ENCODE results near the gene FAM181B. TPM values are rescaled to one million over a fixed set of nuclear protein-coding genes. Genes with fewer than 3 reads are reported as not detected.

FAM181B gene
- total RNA-seq, 1 experiment from 2014 or later = 0.44 TPM

GRCh38 chr11:82686211-82686610 is 47.5 kb downstream of the FAM181B start:
- H4K91ac ChIP-seq (ENCODE audit: insufficient read length, low read depth, low read length) = no peak overlapping the region
- H3K27me3 ChIP-seq (ENCODE audit: insufficient read depth, low read length) = no peaks in the 10 kb centered on the region
- H2AFZ ChIP-seq (ENCODE audit: low read length) = no peak overlapping the region
- H3K79me1 ChIP-seq (ENCODE audit: insufficient read depth, low read depth, low read length, poor library complexity, severe bottlenecking) = no peaks in the 10 kb centered on the region
- H3K4ac ChIP-seq (ENCODE audit: low read depth, low read length) = no peak overlapping the region
- no peak overlapping the region for H3K18ac ChIP-seq (ENCODE audit: insufficient read length, low read depth, low read length)
- no peak for DNase-seq
- Mint-ChIP-seq H3K27ac (no peak overlapping the region), H3K9me3 (peaks cover 8 to 10% of the 10 kb centered on the region in 2 experiments; a peak in 4 of 5 replicates), H3K27me3 (ENCODE audit: low read depth) (peaks cover 2% of the 10 kb centered on the region; the same call in 1 of the 2 replicates), H3K36me3 (ENCODE audit: insufficient read depth in 1 of 3, low read depth in 3 of 3) (peaks cover 0 to 15% (median 3%) of the 10 kb centered on the region in 3 experiments; a peak in 3 of 7 replicates), H3K4me1 (peaks cover 10% of the 10 kb centered on the region in 2 experiments), H3K4me3 (no peak overlapping the region)
- H2BK20ac ChIP-seq (ENCODE audit: low read depth, low read length, poor library complexity, severe bottlenecking) = no peak overlapping the region
- no peak overlapping the region for H3K4me2 ChIP-seq (ENCODE audit: insufficient read depth, insufficient read length, low read length)
- H2BK12ac ChIP-seq (ENCODE audit: insufficient read length, low read depth, low read length) = no peak overlapping the region
- no peak overlapping the region for H2BK5ac ChIP-seq (ENCODE audit: insufficient read length, low read length)
- no peak overlapping the region for H3K23ac ChIP-seq (ENCODE audit: insufficient read length, low read depth, low read length)
- H3K27ac ChIP-seq (ENCODE audit: insufficient read length, low read depth, low read length) = no peak overlapping the region
- no peaks in the 10 kb centered on the region for H3K4me1 ChIP-seq (ENCODE audit: insufficient read depth, low read length)
- H3K9ac ChIP-seq (ENCODE audit: extremely low read depth, insufficient read length, low read length) = no peak overlapping the region
- H2BK120ac ChIP-seq (ENCODE audit: low read depth, low read length, poor library complexity, severe bottlenecking) = no peak overlapping the region
- no peak overlapping the region for H3K56ac ChIP-seq (ENCODE audit: insufficient read length, low read depth, low read length)
- H4K8ac ChIP-seq (replicated peaks; ENCODE audit: insufficient read length, low read depth, low read length) = no peak overlapping the region
- H3K9me3 ChIP-seq (ENCODE audit: control insufficient read depth, low read depth, low read length) = peaks cover 7% of the 10 kb centered on the region
- H2AK5ac ChIP-seq (ENCODE audit: insufficient read length, low read length) = no peak overlapping the region
- H3K79me2 ChIP-seq (ENCODE audit: insufficient read depth, low read length) = no peaks in the 10 kb centered on the region
- WGBS (ENCODE audit: extremely low coverage, insufficient read length, low lambda C conversion rate) = no CpG with 5 or more reads among the region's 2 CpGs
- no peak overlapping the region for H3T11ph ChIP-seq (ENCODE audit: low read length)
- no peak overlapping the region for H4K5ac ChIP-seq (ENCODE audit: insufficient read length, low read depth, low read length)
- no peak overlapping the region for H3K14ac ChIP-seq (ENCODE audit: insufficient read depth, low read length)
- no peak for TF ChIP-seq CTCF (conservative IDR thresholded peaks at IDR 0.05)
- no peaks in the 10 kb centered on the region for H3K23me2 ChIP-seq (ENCODE audit: insufficient read length, low read depth, low read length, poor library complexity, severe bottlenecking)
- no peaks in the 10 kb centered on the region for H4K20me1 ChIP-seq (ENCODE audit: control insufficient read depth, insufficient read depth, insufficient read length)
- no peak overlapping the region for H2BK15ac ChIP-seq (ENCODE audit: low read depth, low read length)

Data from H9 (cell line).